Non-pigmented ciliary epithelial cell (primary cell): ENCODE measurements around the gene CCAR1.
"Not testable (repeated sequence)": the region's sequence is repeated elsewhere in the genome, so short reads cannot be mapped to it uniquely, and the experiment has no call there.

Experiments used
- DNase-seq: peaks from one replicate; pipeline ENCODE4 v3.0.0-alpha.2; 2010; ENCODE audit warnings: low read depth

The CCAR1 gene

GRCh38 chr10:68759967-68760366 lies 38.9 kb downstream of the CCAR1 start:
- DNase-seq = no peak

GRCh38 chr10:68767407-68767806 lies 46.4 kb downstream of the CCAR1 start:
- not testable (repeated sequence) for DNase-seq

GRCh38 chr10:68781613-68782574 lies 60.9 kb downstream of the CCAR1 start:
- DNase-seq = no peak

- DNase-seq = no peak
These were observed 63.4 kb downstream of the CCAR1 start for GRCh38 chr10:68784476-68784875.

GRCh38 chr10:68787813-68788212 lies 66.8 kb downstream of the CCAR1 start:
- DNase-seq = no peak

GRCh38 chr10:68790476-68790875 lies 69.4 kb downstream of the CCAR1 start:
- DNase-seq = no peak

GRCh38 chr10:68792115-68792514 lies 71.1 kb downstream of the CCAR1 start:
- no peak for DNase-seq

- no peak for DNase-seq
These were observed 75.0 kb downstream of the CCAR1 start for GRCh38 chr10:68795886-68796532.

- no peak for DNase-seq
These were observed 75.6 kb downstream of the CCAR1 start for GRCh38 chr10:68796605-68797004.

- no peak for DNase-seq
These were observed 79.2 kb downstream of the CCAR1 start for GRCh38 chr10:68800211-68800610.

GRCh38 chr10:68804692-68805091 lies 83.7 kb downstream of the CCAR1 start:
- no peak for DNase-seq

GRCh38 chr10:68810830-68811229 lies 89.8 kb downstream of the CCAR1 start:
- not testable (repeated sequence) for DNase-seq

GRCh38 chr10:68811314-68812009 lies 90.4 kb downstream of the CCAR1 start:
- no peak for DNase-seq

GRCh38 chr10:68812420-68812819 lies 91.4 kb downstream of the CCAR1 start:
- no peak for DNase-seq

GRCh38 chr10:68813559-68813958 lies 92.5 kb downstream of the CCAR1 start:
- no peak for DNase-seq

GRCh38 chr10:68816796-68817412 lies 95.9 kb downstream of the CCAR1 start:
- DNase-seq = no peak

GRCh38 chr10:68820359-68820758 lies 99.3 kb downstream of the CCAR1 start:
- DNase-seq = not testable (repeated sequence)

GRCh38 chr10:68822626-68823025 lies 101.6 kb downstream of the CCAR1 start:
- DNase-seq = not testable (repeated sequence)

GRCh38 chr10:68826764-68827591 lies 105.9 kb downstream of the CCAR1 start, which contains the start of gene STOX1:
Gene STOX1, plus strand, starts transcription at chr10:68827531. Its CDS starts 93 bp downstream, at chr10:68827624.
- no peak for DNase-seq

GRCh38 chr10:68827592-68827959 lies 106.5 kb downstream of the CCAR1 start:
- DNase-seq = not testable (repeated sequence)

GRCh38 chr10:68828083-68828601 lies 107.1 kb downstream of the CCAR1 start:
- DNase-seq = not testable (repeated sequence)
